ENCODE data around the gene ATG101. TPM values are rescaled to one million over a fixed set of nuclear protein-coding genes. Genes with fewer than 3 reads are reported as not detected.

Gene ATG101
- total and polyA plus RNA-seq, 9 of the 15 experiments (the other 6 are each of a cell fraction or from before 2014, with no cell fraction given), result 2.9 to 52.4 (median 29.7) TPM

DNA sequence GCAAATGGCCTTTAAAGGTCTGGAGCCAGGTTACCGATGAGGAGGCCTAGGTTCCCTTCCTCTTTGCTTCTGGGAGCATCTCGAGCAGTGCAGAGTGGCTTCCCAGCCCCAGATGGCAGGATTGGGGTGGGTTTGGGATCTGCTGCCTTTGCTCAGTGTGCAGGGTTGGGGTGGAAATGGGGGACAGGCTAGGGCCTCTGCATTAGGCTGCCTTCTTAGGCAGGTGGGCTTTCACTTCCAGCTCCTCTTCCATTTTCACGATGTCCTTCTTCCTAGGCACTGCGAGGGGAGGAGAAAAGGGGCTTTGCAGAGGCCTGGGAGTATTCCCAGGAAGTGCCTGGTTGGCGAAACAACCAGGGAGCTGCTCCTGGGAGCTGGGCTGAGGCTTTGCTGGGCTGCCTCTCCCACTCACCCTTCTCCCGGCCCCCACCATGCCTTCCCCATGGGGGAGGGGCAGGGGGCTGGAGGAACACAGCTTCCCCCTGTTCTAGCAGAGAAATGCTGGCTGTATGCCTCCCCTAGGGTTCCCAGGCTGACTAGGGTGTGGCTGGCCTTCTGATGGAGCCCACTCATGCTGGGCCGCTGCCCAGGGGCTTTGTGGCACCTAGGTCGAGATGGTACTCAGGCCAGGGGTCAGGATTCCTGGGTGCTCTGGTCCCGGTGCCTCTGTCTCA, 16.1 kb upstream of the ATG101 start (continued):
- TF ChIP-seq, protein P1, sequence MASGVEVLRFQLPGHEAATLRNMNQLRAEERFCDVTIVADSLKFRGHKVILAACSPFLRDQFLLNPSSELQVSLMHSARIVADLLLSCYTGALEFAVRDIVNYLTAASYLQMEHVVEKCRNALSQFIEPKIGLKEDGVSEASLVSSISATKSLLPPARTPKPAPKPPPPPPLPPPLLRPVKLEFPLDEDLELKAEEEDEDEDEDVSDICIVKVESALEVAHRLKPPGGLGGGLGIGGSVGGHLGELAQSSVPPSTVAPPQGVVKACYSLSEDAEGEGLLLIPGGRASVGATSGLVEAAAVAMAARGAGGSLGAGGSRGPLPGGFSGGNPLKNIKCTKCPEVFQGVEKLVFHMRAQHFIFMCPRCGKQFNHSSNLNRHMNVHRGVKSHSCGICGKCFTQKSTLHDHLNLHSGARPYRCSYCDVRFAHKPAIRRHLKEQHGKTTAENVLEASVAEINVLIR (CRISPR knock-in tag; IDR thresholded peaks at IDR 0.05), result no peak

DNA sequence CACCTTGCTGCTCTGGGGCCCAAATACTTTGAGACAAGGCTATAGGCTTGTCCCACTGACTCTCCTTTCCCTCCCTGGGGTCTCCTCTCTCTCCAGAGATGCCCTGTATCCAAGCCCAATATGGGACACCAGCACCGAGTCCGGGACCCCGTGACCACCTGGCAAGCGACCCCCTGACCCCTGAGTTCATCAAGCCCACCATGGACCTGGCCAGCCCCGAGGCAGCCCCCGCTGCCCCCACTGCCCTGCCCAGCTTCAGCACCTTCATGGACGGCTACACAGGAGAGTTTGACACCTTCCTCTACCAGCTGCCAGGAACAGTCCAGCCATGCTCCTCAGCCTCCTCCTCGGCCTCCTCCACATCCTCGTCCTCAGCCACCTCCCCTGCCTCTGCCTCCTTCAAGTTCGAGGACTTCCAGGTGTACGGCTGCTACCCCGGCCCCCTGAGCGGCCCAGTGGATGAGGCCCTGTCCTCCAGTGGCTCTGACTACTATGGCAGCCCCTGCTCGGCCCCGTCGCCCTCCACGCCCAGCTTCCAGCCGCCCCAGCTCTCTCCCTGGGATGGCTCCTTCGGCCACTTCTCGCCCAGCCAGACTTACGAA, 15.4 kb upstream of the ATG101 start:
- Histone ChIP-seq H3K4me1 (replicated peaks in 1 of 2; ENCODE audit: control insufficient read depth in 2 of 2, insufficient read depth in 2 of 2, low read length in 2 of 2) (peaks cover 20 to 43% of the 10 kb centered on the region in 2 experiments), H3K4me3 (no peak overlapping the region), H3K79me2 (ENCODE audit: control insufficient read depth, insufficient read depth, low read length) (no peaks in the 10 kb centered on the region), H3K9me1 (ENCODE audit: control insufficient read depth, insufficient read depth, low read length) (no peaks in the 10 kb centered on the region), H2AFZ (ENCODE audit: low read depth, low read length) (no peak overlapping the region), H3K9ac (ENCODE audit: insufficient read depth in 1 of 2, low read depth in 2 of 2, low read length in 2 of 2) (0 out of 4 replicates have a peak overlapping the region, but pooled peaks of 1 of the 2 experiments have one; percentile 33), H3K27me3 (ENCODE audit: control insufficient read depth in 2 of 2, insufficient read depth in 2 of 2, low read length in 2 of 2) (peaks cover 0 to 16% of the 10 kb centered on the region in 2 experiments; a peak in 3 of 5 replicates), H3K36me3 (ENCODE audit: control insufficient read depth, insufficient read depth, low read length) (no peaks in the 10 kb centered on the region), H4K20me1 (replicated peaks; ENCODE audit: control insufficient read depth, insufficient read depth, low read length) (peaks cover 6% of the 10 kb centered on the region; the same call in 1 of the 2 replicates), H3K9me3 (replicated peaks; ENCODE audit: control insufficient read depth, insufficient read depth, low read depth, low read length) (no peaks in the 10 kb centered on the region), H3K27ac (ENCODE audit: extremely low read depth, low read depth, low read length) (no peak overlapping the region), H3K4me2 (ENCODE audit: insufficient read depth, low read length) (no peak overlapping the region)
- ChIA-PET CTCF (ENCODE audit: low intra/inter-chr PET ratio) (interaction anchor here (0.6 kb wide), 1 partner anchor 1896 kb away, joined by 3 read pairs; no protein-coding TSS in a partner anchor), POLR2A (interaction anchor here (0.6 to 0.9 kb wide), 2 partner anchors 8 to 1229 kb away, joined by 3 to 4 read pairs; no protein-coding TSS in a partner anchor)
- DNase-seq (ENCODE audit: extremely low read depth in 1 of 4, low spot score in 3 of 4) (no peak), FAIRE-seq (no peak), ATAC-seq (no peak)
- in situ Hi-C loops (cut with MboI) (no loop called here), intact Hi-C loops (cut with micrococcal nuclease) (no loop called here)
- no TSS peak for BruUV-seq (replicated peaks)
- WGBS (ENCODE audit: insufficient coverage, low coverage, missing lambda C conversion rate), result 61% methylated on average over 14 of the region's 21 CpGs
- TF ChIP-seq ETS2 (tag; IDR thresholded peaks at IDR 0.05; ENCODE audit: borderline replicate concordance, poor library complexity, severe bottlenecking) (no peak), HEY1 (CRISPR knock-in tag; IDR thresholded peaks at IDR 0.05; ENCODE audit: borderline replicate concordance) (no peak), MCM7 (IDR thresholded peaks at IDR 0.05) (no peak), MCM5 (IDR thresholded peaks at IDR 0.05; ENCODE audit: low read depth) (no peak), ZNF445 (CRISPR knock-in tag; IDR thresholded peaks at IDR 0.05; ENCODE audit: low read depth) (no peak), SMAD2 (IDR thresholded peaks at IDR 0.05; ENCODE audit: low read depth, low read length) (no peak), NFATC3 (IDR thresholded peaks at IDR 0.05) (no peak), TRIM24 (IDR thresholded peaks at IDR 0.05) (no peak), YBX1 (IDR thresholded peaks at IDR 0.05) (no peak), PHF20 (IDR thresholded peaks at IDR 0.05; ENCODE audit: partially characterized antibody) (no peak), RAD51 (IDR thresholded peaks at IDR 0.05; ENCODE audit: borderline replicate concordance, low read depth) (no peak), ZNF780A (CRISPR knock-in tag; IDR thresholded peaks at IDR 0.05) (no peak), KAT8 (IDR thresholded peaks at IDR 0.05; ENCODE audit: low read depth) (no peak)
- TF ChIP-seq, protein P2, sequence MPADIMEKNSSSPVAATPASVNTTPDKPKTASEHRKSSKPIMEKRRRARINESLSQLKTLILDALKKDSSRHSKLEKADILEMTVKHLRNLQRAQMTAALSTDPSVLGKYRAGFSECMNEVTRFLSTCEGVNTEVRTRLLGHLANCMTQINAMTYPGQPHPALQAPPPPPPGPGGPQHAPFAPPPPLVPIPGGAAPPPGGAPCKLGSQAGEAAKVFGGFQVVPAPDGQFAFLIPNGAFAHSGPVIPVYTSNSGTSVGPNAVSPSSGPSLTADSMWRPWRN (IDR thresholded peaks at IDR 0.05; ENCODE audit: low read depth), result no peak
- TF ChIP-seq, protein P3, sequence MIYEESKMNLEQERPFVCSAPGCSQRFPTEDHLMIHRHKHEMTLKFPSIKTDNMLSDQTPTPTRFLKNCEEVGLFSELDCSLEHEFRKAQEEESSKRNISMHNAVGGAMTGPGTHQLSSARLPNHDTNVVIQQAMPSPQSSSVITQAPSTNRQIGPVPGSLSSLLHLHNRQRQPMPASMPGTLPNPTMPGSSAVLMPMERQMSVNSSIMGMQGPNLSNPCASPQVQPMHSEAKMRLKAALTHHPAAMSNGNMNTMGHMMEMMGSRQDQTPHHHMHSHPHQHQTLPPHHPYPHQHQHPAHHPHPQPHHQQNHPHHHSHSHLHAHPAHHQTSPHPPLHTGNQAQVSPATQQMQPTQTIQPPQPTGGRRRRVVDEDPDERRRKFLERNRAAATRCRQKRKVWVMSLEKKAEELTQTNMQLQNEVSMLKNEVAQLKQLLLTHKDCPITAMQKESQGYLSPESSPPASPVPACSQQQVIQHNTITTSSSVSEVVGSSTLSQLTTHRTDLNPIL (CRISPR knock-in tag; IDR thresholded peaks at IDR 0.05), result no peak

Data from K562 (cell line).